Smooth muscle cell (in vitro differentiated cells): ENCODE results near the gene JMJD7. TPM values are rescaled to one million over a fixed set of nuclear protein-coding genes. Genes with fewer than 3 reads are reported as not detected.

Source experiments
- DNase-seq: peaks from one replicate; lab custom pipeline; 2025; ENCODE audit not compliant: unreplicated experiment; lab: John Stamatoyannopoulos, UW
- H2AFZ ChIP-seq: fragments of 200-600 bp; sonication (generic); 2 replicates; pipeline ENCODE4 v1.6.0; 2016; ENCODE audit warnings: antibody characterized with exemption, low read depth, mild to moderate bottlenecking
- H3F3A ChIP-seq: fragments of 200-600 bp; sonication (generic); 2 replicates; pipeline ENCODE4 v1.6.0; 2017; ENCODE audit warnings: antibody characterized with exemption, low read depth
- H3K27ac ChIP-seq: fragments of 200-600 bp; sonication (generic); 2 replicates; pipeline ENCODE4 v1.5.1; 2016; ENCODE audit warnings: low read depth, mild to moderate bottlenecking
- H3K27me3 ChIP-seq: fragments of 200-600 bp; sonication (generic); 2 replicates; pipeline ENCODE4 v1.6.1; 2016; ENCODE audit warnings: low read depth, mild to moderate bottlenecking
- H3K36me3 ChIP-seq: fragments of 200-600 bp; sonication (generic); 2 replicates; pipeline ENCODE4 v1.5.1; 2016; ENCODE audit warnings: low read depth
- H3K4me1 ChIP-seq: fragments of 200-600 bp; sonication (generic); 2 replicates; pipeline ENCODE4 v1.5.1; 2016; ENCODE audit warnings: low read depth
- H3K4me2 ChIP-seq: fragments of 200-600 bp; sonication (generic); 2 replicates; pipeline ENCODE4 v1.6.0; 2016; ENCODE audit warnings: mild to moderate bottlenecking
- H3K4me3 ChIP-seq: fragments of 200-600 bp; sonication (generic); 2 replicates; pipeline ENCODE4 v1.5.1; 2016; ENCODE audit warnings: mild to moderate bottlenecking
- H3K79me2 ChIP-seq: fragments of 200-600 bp; sonication (generic); 2 replicates; pipeline ENCODE4 v1.6.0; 2016; ENCODE audit warnings: low read depth, mild to moderate bottlenecking
- H3K9ac ChIP-seq: fragments of 200-600 bp; sonication (generic); 2 replicates; pipeline ENCODE4 v1.6.0; 2016; ENCODE audit warnings: low read depth
- H3K9me3 ChIP-seq: fragments of 200-600 bp; sonication (generic); replicated peaks from 2 replicates; pipeline ENCODE4 v1.5.1; 2016; ENCODE audit warnings: low read depth
- H4K20me1 ChIP-seq: fragments of 200-600 bp; sonication (generic); 2 replicates; pipeline ENCODE4 v1.6.0; 2016; ENCODE audit warnings: low read depth
- WGBS: methylation state at CpG from one replicate; pipeline ENCODE4 v1.1.7; 2016; ENCODE audit warnings: low lambda C conversion rate; 5-methylcytosine and 5-hydroxymethylcytosine counted together
- polyA plus RNA-seq: library from polyadenylated mRNA; unstranded; fragments of >200 nt; fragmentation: Nextera tagmentation; extraction: Ambion mirVana; gene quantifications from 2 replicates; pipeline ENCODE4 v1.2.1, GENCODE V29; 2016
- total RNA-seq: library from RNA; depleted of rRNA; stranded (reverse); fragments of >200 nt; gene quantifications from 2 replicates; pipeline ENCODE4 v1.2.3, GENCODE V29; 2014
- TF ChIP-seq, protein P1 (sequence below): fragments of 200-600 bp; sonication (generic); IDR thresholded peaks from 2 replicates; pipeline ENCODE4 v1.5.1; 2017; ENCODE audit warnings: borderline replicate concordance, mild to moderate bottlenecking, antibody characterized with exemption; ENCODE audit not compliant: insufficient read depth, poor library complexity, severe bottlenecking

The JMJD7 gene
- total and polyA plus RNA-seq, 2 experiments from 2014 or later: 3.3 to 5.0 TPM

DNA sequence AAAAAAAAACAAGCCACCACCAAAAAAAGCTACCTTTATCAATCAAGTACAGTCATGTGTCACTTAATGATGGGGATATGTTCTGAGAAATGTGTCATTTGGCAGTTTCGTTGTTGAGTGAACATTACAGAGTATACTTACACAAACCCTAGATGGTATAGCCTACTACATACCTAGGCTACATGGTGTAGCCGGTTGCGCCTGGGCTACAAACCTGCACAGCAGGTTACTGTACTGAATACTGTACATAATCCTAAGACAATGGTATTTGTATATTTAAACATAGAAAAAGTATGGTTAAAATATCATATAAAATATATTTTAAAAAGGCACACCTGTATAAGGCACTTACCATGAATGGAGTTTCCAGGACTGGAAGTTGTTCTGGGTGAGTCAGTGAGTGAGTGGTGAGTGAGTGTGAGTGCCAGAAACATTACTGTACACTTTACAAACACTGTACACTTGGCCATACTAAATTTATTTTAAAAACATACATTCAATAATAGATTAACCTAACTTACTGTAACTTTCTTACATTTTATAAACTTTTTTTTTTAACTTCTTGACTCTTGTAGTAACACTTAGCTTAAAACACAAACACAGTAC, 25.9 kb upstream of the JMJD7 start:
- H3K79me2 ChIP-seq: no peaks in the 10 kb centered on the region
- H3K27ac ChIP-seq: peak overlapping the region; percentile 52
- H3K4me2 ChIP-seq: no peak overlapping the region
- 78% methylated on average over 3 of the region's 3 CpGs for WGBS
- H3K9ac ChIP-seq: no peak overlapping the region
- H3K4me1 ChIP-seq: no peaks in the 10 kb centered on the region
- H3K27me3 ChIP-seq: no peaks in the 10 kb centered on the region
- H3K9me3 ChIP-seq: no peaks in the 10 kb centered on the region
- no peak overlapping the region for H2AFZ ChIP-seq
- TF ChIP-seq, protein P1, sequence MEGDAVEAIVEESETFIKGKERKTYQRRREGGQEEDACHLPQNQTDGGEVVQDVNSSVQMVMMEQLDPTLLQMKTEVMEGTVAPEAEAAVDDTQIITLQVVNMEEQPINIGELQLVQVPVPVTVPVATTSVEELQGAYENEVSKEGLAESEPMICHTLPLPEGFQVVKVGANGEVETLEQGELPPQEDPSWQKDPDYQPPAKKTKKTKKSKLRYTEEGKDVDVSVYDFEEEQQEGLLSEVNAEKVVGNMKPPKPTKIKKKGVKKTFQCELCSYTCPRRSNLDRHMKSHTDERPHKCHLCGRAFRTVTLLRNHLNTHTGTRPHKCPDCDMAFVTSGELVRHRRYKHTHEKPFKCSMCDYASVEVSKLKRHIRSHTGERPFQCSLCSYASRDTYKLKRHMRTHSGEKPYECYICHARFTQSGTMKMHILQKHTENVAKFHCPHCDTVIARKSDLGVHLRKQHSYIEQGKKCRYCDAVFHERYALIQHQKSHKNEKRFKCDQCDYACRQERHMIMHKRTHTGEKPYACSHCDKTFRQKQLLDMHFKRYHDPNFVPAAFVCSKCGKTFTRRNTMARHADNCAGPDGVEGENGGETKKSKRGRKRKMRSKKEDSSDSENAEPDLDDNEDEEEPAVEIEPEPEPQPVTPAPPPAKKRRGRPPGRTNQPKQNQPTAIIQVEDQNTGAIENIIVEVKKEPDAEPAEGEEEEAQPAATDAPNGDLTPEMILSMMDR: no peak
- no peaks in the 10 kb centered on the region for H3F3A ChIP-seq
- H3K4me3 ChIP-seq: no peak overlapping the region
- no peaks in the 10 kb centered on the region for H3K36me3 ChIP-seq
- DNase-seq: no peak
- peaks cover 27% of the 10 kb centered on the region for H4K20me1 ChIP-seq

DNA sequence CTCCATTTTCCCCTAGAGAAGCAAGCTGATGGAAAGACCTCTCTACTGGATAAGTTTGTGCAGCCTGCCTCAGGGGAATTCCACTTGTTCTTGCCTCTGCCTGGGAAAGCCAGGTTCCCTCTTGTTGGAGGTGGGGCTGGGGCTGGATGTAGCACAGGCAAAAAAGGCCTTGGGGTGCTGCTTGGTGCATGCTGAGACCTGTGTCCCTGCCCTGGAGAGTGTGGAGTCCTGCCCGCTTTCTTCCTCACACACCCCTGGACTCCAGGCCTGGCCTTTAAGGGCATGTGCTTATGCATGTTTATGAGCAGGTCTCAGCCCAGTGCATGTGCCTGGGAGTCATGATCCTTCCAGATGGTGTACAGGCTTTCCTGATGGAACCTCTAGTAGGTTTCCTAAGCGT, 23.5 kb upstream of the JMJD7 start:
- H4K20me1 ChIP-seq: peaks cover 11% of the 10 kb centered on the region
- 86% methylated on average over 2 of the region's 2 CpGs for WGBS
- H3K36me3 ChIP-seq: no peaks in the 10 kb centered on the region
- peaks cover 6% of the 10 kb centered on the region for H3K79me2 ChIP-seq
- no peaks in the 10 kb centered on the region for H3K4me1 ChIP-seq
- H3K9me3 ChIP-seq: no peaks in the 10 kb centered on the region
- no peak overlapping the region for H3K9ac ChIP-seq
- no peak for DNase-seq
- peak overlapping the region; percentile 72 for H3K27ac ChIP-seq
- H3F3A ChIP-seq: no peaks in the 10 kb centered on the region
- H2AFZ ChIP-seq: no peak overlapping the region
- H3K4me3 ChIP-seq: no peak overlapping the region
- TF ChIP-seq, protein P1: no peak
- no peak overlapping the region for H3K4me2 ChIP-seq
- H3K27me3 ChIP-seq: no peaks in the 10 kb centered on the region

DNA sequence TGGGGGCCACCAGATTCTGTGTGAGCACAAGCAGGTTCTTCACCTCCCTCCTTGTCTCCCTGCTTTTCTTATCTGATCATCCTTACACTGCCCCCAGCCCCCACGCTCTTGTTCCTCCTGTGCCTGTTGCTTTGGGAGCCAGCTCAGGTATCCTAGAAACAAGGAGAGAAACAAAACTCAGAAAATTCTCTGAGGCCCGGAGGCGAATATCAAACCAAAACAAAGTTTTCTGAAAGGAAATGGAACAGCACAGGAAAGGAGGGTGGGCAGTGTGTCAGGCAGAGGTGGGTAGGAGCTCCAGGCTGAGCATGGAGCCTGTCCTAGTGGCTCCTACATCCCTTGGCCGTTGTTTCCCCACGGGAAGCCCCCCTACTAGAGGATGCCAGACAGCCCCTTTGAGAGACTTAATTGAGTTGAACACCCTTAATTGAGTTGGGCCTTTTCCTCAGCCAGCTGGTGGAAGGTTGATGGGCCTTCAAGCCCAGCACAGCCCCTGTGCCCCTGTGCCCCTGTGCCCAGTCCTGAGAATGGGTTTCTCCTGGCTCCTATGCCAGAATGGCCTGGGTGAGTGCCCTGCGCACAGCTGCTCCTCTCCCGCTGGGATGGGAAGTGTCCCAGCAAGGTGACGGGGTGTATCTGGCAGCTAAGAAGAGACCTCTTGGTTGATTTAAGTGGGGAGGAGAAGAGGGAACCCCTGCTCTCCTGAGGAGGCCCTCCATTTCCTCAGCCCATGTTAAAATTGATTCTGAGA, 22.8 kb upstream of the JMJD7 start:
- H3K27ac ChIP-seq: peak overlapping the region; percentile 72
- no peaks in the 10 kb centered on the region for H3F3A ChIP-seq
- H3K36me3 ChIP-seq: no peaks in the 10 kb centered on the region
- peaks cover 6% of the 10 kb centered on the region for H3K79me2 ChIP-seq
- no peak for DNase-seq
- H3K9me3 ChIP-seq: no peaks in the 10 kb centered on the region
- H2AFZ ChIP-seq: no peak overlapping the region
- TF ChIP-seq, protein P1: no peak
- no peak overlapping the region for H3K4me2 ChIP-seq
- no peaks in the 10 kb centered on the region for H3K27me3 ChIP-seq
- no peak overlapping the region for H3K4me3 ChIP-seq
- H3K9ac ChIP-seq: no peak overlapping the region
- no peaks in the 10 kb centered on the region for H3K4me1 ChIP-seq
- peaks cover 10% of the 10 kb centered on the region for H4K20me1 ChIP-seq
- 91% methylated on average over 8 of the region's 8 CpGs for WGBS

DNA sequence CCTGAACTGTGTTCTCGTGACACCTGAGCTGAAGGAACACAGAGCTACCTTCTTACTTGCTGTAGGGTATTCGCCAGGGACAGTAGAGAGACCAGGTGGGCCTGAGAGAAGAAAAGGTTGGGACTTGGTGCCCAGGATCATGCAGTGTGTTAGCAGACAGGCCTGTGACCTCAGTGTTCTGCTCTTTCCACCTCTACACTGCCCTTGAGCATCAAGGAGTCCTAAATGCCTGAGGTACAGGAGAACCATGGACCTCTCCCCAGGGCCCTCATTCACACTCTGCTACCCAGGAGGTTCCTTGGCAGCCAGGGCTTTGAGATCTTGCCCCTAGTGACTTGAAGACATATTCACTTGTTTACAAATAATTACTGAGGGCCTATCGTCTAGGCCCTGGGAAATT, 22.2 kb upstream of the JMJD7 start:
- no peaks in the 10 kb centered on the region for H3K27me3 ChIP-seq
- H3K36me3 ChIP-seq: no peaks in the 10 kb centered on the region
- H3K27ac ChIP-seq: peak overlapping the region; percentile 72
- no peak overlapping the region for H2AFZ ChIP-seq
- H3K4me2 ChIP-seq: no peak overlapping the region
- H3K79me2 ChIP-seq: peaks cover 6% of the 10 kb centered on the region
- H4K20me1 ChIP-seq: peaks cover 10% of the 10 kb centered on the region
- H3K9me3 ChIP-seq: no peaks in the 10 kb centered on the region
- H3K9ac ChIP-seq: no peak overlapping the region
- WGBS: 79% methylated on average over 3 of the region's 3 CpGs
- TF ChIP-seq, protein P1: no peak
- no peak overlapping the region for H3K4me3 ChIP-seq
- H3F3A ChIP-seq: no peaks in the 10 kb centered on the region
- H3K4me1 ChIP-seq: no peaks in the 10 kb centered on the region
- DNase-seq: no peak
